ENCODE data around the gene PKP4. TPM values are rescaled to one million over a fixed set of nuclear protein-coding genes. Genes with fewer than 3 reads are reported as not detected.

Gene PKP4
- total and polyA plus RNA-seq, 2 donors (not counting 1 experiment from before 2014, with no cell fraction given), result 44.5 to 56.3 TPM

DNA sequence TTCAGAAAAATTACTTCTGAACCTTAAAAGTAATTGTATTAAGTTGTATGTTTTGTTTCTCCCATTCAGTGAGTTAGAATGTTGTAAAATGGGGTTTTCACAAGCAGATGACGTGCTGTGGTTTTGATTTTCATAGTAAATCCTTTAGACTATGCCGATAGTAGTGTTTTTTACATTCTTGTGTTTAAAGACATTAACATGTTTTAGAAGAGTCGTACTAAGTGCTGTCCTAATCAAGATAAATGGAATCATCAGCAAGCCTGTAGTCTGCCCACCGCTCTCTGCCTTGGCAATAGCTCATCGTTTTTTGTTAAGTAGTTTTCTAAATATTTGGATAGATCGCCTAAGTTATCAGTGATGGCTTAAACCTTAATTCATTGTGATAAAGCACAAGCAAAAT, 21.5 kb downstream of the PKP4 start:
- H3K9ac ChIP-seq (ENCODE audit: insufficient read depth, low read length), result no peak overlapping the region
- H4K20me1 ChIP-seq (ENCODE audit: control insufficient read depth, extremely low read depth, insufficient read depth, low read length), result no peaks in the 10 kb centered on the region
- H3K9me3 ChIP-seq (ENCODE audit: control insufficient read depth, insufficient read depth, low read depth, low read length), result no peaks in the 10 kb centered on the region
- DNase-seq (ENCODE audit: low read depth in 2 of 2), result no peak
- H3K79me2 ChIP-seq (ENCODE audit: control insufficient read depth, insufficient read depth, low read length), result peaks cover 18% of the 10 kb centered on the region
- H3K27me3 ChIP-seq (ENCODE audit: control insufficient read depth, insufficient read depth, low read length), result no peaks in the 10 kb centered on the region
- peaks cover 4% of the 10 kb centered on the region for H3K4me1 ChIP-seq (ENCODE audit: control insufficient read depth, extremely low read depth, insufficient read depth, low read length)
- H3K27ac ChIP-seq (ENCODE audit: insufficient read depth, low read length), result no peak overlapping the region
- H3K36me3 ChIP-seq (ENCODE audit: control insufficient read depth, insufficient read depth, low read length), result no peaks in the 10 kb centered on the region
- H3K4me3 ChIP-seq (replicated peaks in 1 of 4; ENCODE audit: control extremely low read depth in 1 of 4, insufficient read depth in 1 of 4, low read depth in 3 of 4, low read length in 4 of 4), result peak overlapping the region in 1 of 4 experiments; percentile 4
- H3K4me2 ChIP-seq (ENCODE audit: extremely low read depth, insufficient read depth, low read length), result peak overlapping the region; percentile 58
- no peak for TF ChIP-seq EZH2 (IDR thresholded peaks at IDR 0.05; ENCODE audit: low read length, missing control alignments)
- TF ChIP-seq, protein P1, sequence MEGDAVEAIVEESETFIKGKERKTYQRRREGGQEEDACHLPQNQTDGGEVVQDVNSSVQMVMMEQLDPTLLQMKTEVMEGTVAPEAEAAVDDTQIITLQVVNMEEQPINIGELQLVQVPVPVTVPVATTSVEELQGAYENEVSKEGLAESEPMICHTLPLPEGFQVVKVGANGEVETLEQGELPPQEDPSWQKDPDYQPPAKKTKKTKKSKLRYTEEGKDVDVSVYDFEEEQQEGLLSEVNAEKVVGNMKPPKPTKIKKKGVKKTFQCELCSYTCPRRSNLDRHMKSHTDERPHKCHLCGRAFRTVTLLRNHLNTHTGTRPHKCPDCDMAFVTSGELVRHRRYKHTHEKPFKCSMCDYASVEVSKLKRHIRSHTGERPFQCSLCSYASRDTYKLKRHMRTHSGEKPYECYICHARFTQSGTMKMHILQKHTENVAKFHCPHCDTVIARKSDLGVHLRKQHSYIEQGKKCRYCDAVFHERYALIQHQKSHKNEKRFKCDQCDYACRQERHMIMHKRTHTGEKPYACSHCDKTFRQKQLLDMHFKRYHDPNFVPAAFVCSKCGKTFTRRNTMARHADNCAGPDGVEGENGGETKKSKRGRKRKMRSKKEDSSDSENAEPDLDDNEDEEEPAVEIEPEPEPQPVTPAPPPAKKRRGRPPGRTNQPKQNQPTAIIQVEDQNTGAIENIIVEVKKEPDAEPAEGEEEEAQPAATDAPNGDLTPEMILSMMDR (conservative IDR thresholded peaks at IDR 0.05 in 1 of 2, IDR thresholded peaks at IDR 0.05 in 1 of 2; ENCODE audit: low read depth in 1 of 2, low read length in 2 of 2), result no peak
- H2AFZ ChIP-seq (ENCODE audit: low read length), result no peak overlapping the region

- TF ChIP-seq, protein P1 (conservative IDR thresholded peaks at IDR 0.05 in 1 of 2, IDR thresholded peaks at IDR 0.05 in 1 of 2; ENCODE audit: low read depth in 1 of 2, low read length in 2 of 2), result no peak
- no peak for TF ChIP-seq EZH2 (IDR thresholded peaks at IDR 0.05; ENCODE audit: low read length, missing control alignments)
- DNase-seq (ENCODE audit: low read depth in 2 of 2), result no peak
- Histone ChIP-seq H3K4me1 (ENCODE audit: control insufficient read depth, extremely low read depth, insufficient read depth, low read length) (peaks cover 4% of the 10 kb centered on the region), H3K9me3 (ENCODE audit: control insufficient read depth, insufficient read depth, low read depth, low read length) (no peaks in the 10 kb centered on the region), H4K20me1 (ENCODE audit: control insufficient read depth, extremely low read depth, insufficient read depth, low read length) (no peaks in the 10 kb centered on the region), H3K9ac (ENCODE audit: insufficient read depth, low read length) (no peak overlapping the region), H3K4me2 (ENCODE audit: extremely low read depth, insufficient read depth, low read length) (no peak overlapping the region), H3K27ac (ENCODE audit: insufficient read depth, low read length) (no peak overlapping the region), H3K36me3 (ENCODE audit: control insufficient read depth, insufficient read depth, low read length) (no peaks in the 10 kb centered on the region), H3K79me2 (ENCODE audit: control insufficient read depth, insufficient read depth, low read length) (peaks cover 20% of the 10 kb centered on the region), H3K27me3 (ENCODE audit: control insufficient read depth, insufficient read depth, low read length) (no peaks in the 10 kb centered on the region), H3K4me3 (replicated peaks in 1 of 4; ENCODE audit: control extremely low read depth in 1 of 4, insufficient read depth in 1 of 4, low read depth in 3 of 4, low read length in 4 of 4) (no peak overlapping the region), H2AFZ (ENCODE audit: low read length) (no peak overlapping the region)
Measured at GRCh38 chr2:158478816-158479215, 22.1 kb downstream of the PKP4 start.

DNA sequence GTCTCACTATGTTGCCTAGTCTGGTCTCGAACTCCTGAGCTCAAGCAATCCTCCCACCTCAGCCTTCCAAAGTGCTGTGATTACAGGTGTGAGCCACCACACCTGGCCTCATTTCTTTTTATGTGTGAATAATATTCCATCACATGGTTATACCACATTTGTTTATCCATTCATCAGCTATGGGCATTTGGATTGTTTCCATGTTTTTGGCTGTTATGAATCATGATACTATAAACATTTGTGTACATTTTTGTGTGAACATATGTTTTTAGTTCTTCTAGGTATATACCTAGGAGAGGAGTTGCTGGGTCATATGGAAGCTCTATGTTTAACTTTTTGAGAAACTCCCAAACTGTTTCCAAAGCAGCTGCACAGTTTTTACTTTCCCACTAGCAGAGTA, 24.4 kb downstream of the PKP4 start:
- no peaks in the 10 kb centered on the region for H3K27me3 ChIP-seq (ENCODE audit: control insufficient read depth, insufficient read depth, low read length)
- H3K36me3 ChIP-seq (ENCODE audit: control insufficient read depth, insufficient read depth, low read length), result no peaks in the 10 kb centered on the region
- no peak overlapping the region for H3K9ac ChIP-seq (ENCODE audit: insufficient read depth, low read length)
- no peak overlapping the region for H2AFZ ChIP-seq (ENCODE audit: low read length)
- no peaks in the 10 kb centered on the region for H4K20me1 ChIP-seq (ENCODE audit: control insufficient read depth, extremely low read depth, insufficient read depth, low read length)
- H3K9me3 ChIP-seq (ENCODE audit: control insufficient read depth, insufficient read depth, low read depth, low read length), result no peaks in the 10 kb centered on the region
- TF ChIP-seq, protein P1 (conservative IDR thresholded peaks at IDR 0.05 in 1 of 2, IDR thresholded peaks at IDR 0.05 in 1 of 2; ENCODE audit: low read depth in 1 of 2, low read length in 2 of 2), result no peak
- no peak for TF ChIP-seq EZH2 (IDR thresholded peaks at IDR 0.05; ENCODE audit: low read length, missing control alignments)
- H3K27ac ChIP-seq (ENCODE audit: insufficient read depth, low read length), result no peak overlapping the region
- no peak for DNase-seq (ENCODE audit: low read depth in 2 of 2)
- no peak overlapping the region for H3K4me3 ChIP-seq (replicated peaks in 1 of 4; ENCODE audit: control extremely low read depth in 1 of 4, insufficient read depth in 1 of 4, low read depth in 3 of 4, low read length in 4 of 4)
- H3K4me2 ChIP-seq (ENCODE audit: extremely low read depth, insufficient read depth, low read length), result no peak overlapping the region
- peaks cover 34% of the 10 kb centered on the region for H3K79me2 ChIP-seq (ENCODE audit: control insufficient read depth, insufficient read depth, low read length)
- peaks cover 4% of the 10 kb centered on the region for H3K4me1 ChIP-seq (ENCODE audit: control insufficient read depth, extremely low read depth, insufficient read depth, low read length)
